Astrocyte of the hippocampus (primary cell): ENCODE results near the gene MMEL1.
A peak's percentile ranks its signal among the peaks of the same experiment; 100 is the strongest.

Experiments used
- DNase-seq: peaks from one replicate; pipeline ENCODE4 v3.0.0; 2011; ENCODE audit warnings: low read depth, low spot score

Gene MMEL1

DNA sequence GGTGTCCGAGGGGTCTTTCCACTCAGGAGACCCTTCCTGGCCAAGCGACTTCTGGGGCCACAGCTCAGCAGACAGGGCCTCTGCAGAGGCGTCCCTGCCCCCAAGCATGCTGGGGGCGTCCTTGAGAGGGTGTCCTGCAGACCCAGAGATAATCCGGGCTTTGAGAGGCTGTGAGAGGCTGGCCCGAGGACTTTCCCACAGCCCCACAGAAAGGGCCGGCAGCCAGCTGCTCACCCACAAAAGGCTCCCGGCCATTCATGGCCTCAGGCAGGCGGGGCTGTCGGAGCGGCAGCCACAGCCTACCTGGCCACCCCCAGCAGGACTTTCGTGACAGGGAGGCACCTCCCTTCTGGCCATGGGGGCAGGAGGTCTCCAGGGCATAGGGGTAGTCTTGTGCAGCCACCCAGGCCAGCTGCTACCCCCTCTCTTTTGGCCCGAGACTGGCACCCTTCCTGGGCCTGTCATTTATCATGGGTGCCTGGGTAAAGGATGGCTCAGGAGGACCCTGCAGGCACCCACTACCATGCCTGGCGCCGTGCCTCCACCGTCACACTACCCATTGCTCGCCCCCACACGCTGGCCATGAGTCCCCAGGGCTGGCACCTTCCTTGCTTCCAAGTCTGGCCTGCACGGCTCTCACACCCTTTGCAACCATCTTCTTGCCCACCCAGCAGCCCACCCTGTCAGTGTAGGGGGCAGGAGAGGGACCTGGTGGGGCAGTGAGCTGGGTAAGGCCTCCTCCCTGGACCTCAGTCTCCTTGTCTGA is 87.8 kb downstream of the MMEL1 start:
- DNase-seq = peak; percentile 78

DNA sequence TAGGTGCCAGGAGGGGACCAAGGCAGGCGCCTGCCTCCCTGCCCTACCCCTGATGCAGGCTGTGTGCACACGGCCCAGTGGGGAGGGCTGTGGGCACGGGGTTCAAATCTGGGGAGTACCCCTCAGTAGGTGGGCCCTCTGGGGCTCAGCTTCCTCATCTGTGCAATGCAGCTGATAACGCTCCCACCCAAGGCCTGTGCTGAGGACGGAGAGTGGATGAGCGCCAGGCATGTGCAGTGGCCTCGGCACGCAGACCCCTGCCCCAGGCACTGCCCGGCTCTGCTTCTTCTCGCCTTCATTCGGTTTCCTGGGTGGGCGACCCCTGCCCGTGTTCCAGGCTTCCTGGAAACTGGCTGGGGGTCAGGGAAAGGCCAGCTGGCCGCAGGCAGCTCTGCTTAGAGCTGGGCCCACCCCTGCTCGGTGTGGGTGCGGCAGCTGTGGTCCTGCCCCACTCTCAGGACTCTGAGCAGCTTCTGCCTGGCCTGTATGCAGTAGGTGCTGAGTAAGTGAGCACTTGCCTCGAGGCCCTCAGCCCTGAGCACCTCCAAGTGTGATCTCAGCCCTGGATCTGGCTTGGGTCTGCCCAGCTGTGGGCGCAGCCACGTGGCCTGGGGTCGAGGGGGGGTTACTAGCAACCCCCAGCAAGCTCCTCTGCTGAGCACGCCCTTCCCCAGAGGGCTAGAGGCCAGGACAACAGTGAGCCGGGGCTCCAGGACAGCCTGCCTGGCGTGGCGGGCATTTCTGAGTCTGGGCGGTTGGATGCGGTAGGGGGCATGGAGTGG is 88.5 kb downstream of the MMEL1 start:
- peak; percentile 59 for DNase-seq

GRCh38 chr1:2543543-2544092 is 89.2 kb downstream of the MMEL1 start:
- peak; percentile 69 for DNase-seq

DNA sequence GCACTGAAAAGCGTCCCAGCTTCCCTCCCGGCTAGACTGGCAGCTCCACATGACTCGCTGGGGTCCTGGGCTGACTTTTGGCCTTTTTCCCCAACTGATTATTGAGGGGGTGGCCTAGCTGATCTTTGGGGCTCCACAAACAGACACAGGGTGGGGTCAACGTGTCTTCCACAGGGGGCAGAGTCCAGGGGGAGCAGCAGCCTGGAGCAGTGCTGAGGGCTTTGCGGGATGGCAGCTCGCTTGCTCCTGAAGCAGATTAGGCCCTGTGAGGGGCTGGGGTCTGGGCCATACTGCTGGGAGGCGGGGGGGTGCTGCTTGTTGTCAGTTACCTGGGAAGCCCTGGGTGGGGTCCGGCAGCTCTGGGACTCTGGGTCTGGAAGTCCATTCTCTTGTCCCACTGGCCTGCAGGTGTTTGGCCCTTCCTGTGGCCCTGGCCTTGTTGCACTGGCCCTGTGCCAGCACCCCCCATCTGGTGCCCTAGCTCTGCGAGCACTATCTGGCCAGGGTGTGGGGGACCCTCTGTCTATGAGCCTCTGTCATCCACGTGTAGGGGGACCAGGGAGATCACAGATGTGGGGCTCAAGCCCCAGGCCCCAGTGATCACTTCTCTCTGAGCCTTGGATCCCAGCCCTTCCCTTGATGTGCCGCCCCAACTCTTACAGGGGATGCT is 90.4 kb downstream of the MMEL1 start:
- no peak for DNase-seq

GRCh38 chr1:2541619-2542245 is 91.1 kb downstream of the MMEL1 start:
- no peak for DNase-seq

- DNase-seq = peak; percentile 57
Observed at GRCh38 chr1:2540816-2541492, 91.9 kb downstream of the MMEL1 start.
